Measurements from ENCODE around the gene G3BP2. TPM values are rescaled to one million over a fixed set of nuclear protein-coding genes. Genes with fewer than 3 reads are reported as not detected.

Gene G3BP2
- total and polyA plus RNA-seq, 9 donors = 31.4 to 122 (median 83.1) TPM

DNA sequence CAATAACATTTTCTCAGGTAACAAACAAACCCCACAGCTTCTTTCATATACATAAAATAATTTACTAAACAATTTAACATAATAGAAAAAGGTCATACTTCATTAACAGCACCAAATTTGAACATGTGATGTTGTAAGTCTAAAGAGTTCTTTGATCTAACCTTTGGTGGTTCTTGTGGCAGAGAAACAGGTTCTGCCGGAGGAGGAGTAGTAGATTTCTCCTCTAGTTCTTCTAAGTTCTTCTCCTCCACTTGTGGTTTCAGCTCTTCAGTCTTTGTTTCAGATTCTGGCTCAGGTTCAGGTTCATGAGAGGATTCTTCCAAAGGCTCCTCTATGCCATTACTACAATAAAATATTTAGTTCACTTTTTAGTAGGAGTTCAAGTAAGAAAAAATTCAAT, 18.3 kb downstream of the G3BP2 start:
- intact Hi-C loops (cut with DNase I) = no loop called here
- 72 to 86% (median 73%) methylated on average over 1 of the region's 1 CpG for WGBS, 3 donors

DNA sequence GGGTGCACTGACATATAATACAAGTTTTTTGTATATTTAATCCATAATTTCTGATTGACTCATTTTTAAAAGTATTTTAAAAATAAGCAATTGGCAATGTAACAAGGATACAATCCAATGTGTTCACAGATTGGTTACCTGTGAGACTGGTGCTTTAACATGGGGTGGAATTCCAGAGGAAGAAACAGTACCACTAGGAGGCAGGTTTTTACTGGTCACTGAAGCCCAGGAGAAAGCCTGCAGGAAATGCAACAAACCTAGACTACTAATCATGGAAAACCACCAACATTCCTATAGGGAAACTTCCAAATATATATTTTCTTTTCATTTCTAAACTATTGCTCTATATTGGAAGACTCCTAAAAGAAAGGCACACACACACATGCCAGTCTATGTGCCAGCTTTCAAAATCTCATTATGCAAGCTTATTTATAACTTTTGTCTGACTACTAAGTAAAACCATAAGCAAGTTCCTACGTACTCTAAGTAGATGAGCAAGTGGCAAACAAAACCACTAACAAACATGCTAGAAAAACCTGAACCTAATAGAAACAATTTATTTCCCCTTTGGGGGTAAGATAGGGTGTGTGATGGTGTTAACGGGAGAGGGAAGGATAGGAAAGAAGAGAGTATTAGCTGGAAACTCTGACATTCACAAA, 19.2 kb downstream of the G3BP2 start:
- Histone ChIP-seq H3K4me1 (ENCODE audit: insufficient read depth) (no peaks in the 10 kb centered on the region), H3K27ac (no peak overlapping the region), H3K9me3 (no peaks in the 10 kb centered on the region), H3K36me3 (no peaks in the 10 kb centered on the region), H3K4me3 (no peak overlapping the region), H3K27me3 (no peaks in the 10 kb centered on the region)
- 89 to 91% (median 89%) methylated on average over 2 of the region's 2 CpGs for WGBS, 3 donors
- intact Hi-C loops (cut with DNase I) = no loop called here
- no peak for DNase-seq
- TF ChIP-seq POLR2A (IDR thresholded peaks at IDR 0.05) (no peak), EP300 (IDR thresholded peaks at IDR 0.05) (no peak)
- TF ChIP-seq, protein P1, sequence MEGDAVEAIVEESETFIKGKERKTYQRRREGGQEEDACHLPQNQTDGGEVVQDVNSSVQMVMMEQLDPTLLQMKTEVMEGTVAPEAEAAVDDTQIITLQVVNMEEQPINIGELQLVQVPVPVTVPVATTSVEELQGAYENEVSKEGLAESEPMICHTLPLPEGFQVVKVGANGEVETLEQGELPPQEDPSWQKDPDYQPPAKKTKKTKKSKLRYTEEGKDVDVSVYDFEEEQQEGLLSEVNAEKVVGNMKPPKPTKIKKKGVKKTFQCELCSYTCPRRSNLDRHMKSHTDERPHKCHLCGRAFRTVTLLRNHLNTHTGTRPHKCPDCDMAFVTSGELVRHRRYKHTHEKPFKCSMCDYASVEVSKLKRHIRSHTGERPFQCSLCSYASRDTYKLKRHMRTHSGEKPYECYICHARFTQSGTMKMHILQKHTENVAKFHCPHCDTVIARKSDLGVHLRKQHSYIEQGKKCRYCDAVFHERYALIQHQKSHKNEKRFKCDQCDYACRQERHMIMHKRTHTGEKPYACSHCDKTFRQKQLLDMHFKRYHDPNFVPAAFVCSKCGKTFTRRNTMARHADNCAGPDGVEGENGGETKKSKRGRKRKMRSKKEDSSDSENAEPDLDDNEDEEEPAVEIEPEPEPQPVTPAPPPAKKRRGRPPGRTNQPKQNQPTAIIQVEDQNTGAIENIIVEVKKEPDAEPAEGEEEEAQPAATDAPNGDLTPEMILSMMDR (IDR thresholded peaks at IDR 0.05) = no peak

More for the DNA sequence above, 18.3 kb downstream of the G3BP2 start:
- no peak overlapping the region for H3K27ac ChIP-seq
- H3K4me3 ChIP-seq = no peak overlapping the region
- no peaks in the 10 kb centered on the region for H3K27me3 ChIP-seq
- no peaks in the 10 kb centered on the region for H3K36me3 ChIP-seq
- H3K4me1 ChIP-seq (ENCODE audit: insufficient read depth) = no peaks in the 10 kb centered on the region
- DNase-seq = no peak
- no peak for TF ChIP-seq EP300 (IDR thresholded peaks at IDR 0.05)
- TF ChIP-seq, protein P1 (IDR thresholded peaks at IDR 0.05) = no peak
- no peak for TF ChIP-seq POLR2A (IDR thresholded peaks at IDR 0.05)
- no peaks in the 10 kb centered on the region for H3K9me3 ChIP-seq

DNA sequence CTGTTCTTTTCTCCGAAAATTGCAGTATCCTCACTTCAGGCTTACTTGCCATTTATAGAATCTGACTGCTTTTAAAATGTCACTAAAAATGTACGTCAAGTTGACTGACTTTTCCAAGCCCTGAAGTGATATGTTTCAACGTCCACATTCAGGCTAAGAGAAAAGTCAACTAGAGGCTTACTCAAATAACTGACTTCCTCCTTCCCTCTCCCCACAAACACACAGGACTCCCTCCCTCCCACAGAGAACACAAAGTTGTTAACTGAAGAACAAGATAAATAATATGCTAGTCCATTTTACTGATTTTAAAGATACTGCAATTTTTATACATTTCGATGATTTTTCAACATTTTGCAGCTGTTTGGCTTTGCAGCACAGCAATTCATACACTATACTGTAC, 29.1 kb downstream of the G3BP2 start:
- H3K27ac ChIP-seq = no peak overlapping the region
- no peak for TF ChIP-seq EP300 (IDR thresholded peaks at IDR 0.05)
- TF ChIP-seq POLR2A (IDR thresholded peaks at IDR 0.05) = no peak
- TF ChIP-seq, protein P1 (IDR thresholded peaks at IDR 0.05) = no peak
- no peak overlapping the region for H3K4me3 ChIP-seq
- H3K27me3 ChIP-seq = no peaks in the 10 kb centered on the region
- WGBS, 3 donors = 76 to 79% (median 78%) methylated on average over 4 of the region's 4 CpGs
- no peaks in the 10 kb centered on the region for H3K36me3 ChIP-seq
- intact Hi-C loops (cut with DNase I) = no loop called here
- DNase-seq = no peak
- H3K4me1 ChIP-seq (ENCODE audit: insufficient read depth) = no peaks in the 10 kb centered on the region
- H3K9me3 ChIP-seq = no peaks in the 10 kb centered on the region

DNA sequence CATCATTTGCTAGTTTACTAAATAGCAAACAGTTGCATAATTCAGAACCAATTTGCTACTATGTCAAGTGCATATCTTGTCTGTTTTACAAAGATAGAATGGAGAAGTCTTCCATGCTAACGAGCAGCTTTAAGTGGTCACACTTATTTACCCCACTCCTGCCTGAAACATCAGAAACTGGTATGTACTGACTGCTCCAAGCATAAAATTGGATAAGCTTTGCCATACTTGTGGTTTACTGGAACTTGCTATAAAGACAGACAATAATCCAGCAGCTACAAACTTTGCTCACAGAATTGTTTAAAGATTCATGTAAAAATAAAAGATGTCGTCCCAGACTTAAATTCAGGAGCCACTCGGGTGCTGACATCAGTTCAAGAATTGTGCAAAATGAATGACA, 29.6 kb downstream of the G3BP2 start:
- no peaks in the 10 kb centered on the region for H3K27me3 ChIP-seq
- no peak overlapping the region for H3K27ac ChIP-seq
- TF ChIP-seq EP300 (IDR thresholded peaks at IDR 0.05) (no peak), POLR2A (IDR thresholded peaks at IDR 0.05) (no peak)
- TF ChIP-seq, protein P1 (IDR thresholded peaks at IDR 0.05) = no peak
- no peaks in the 10 kb centered on the region for H3K9me3 ChIP-seq
- no peaks in the 10 kb centered on the region for H3K36me3 ChIP-seq
- intact Hi-C loops (cut with DNase I) = no loop called here
- no peak overlapping the region for H3K4me3 ChIP-seq
- WGBS, 3 donors = 34 to 61% (median 54%) methylated on average over 3 of the region's 3 CpGs
- no peaks in the 10 kb centered on the region for H3K4me1 ChIP-seq (ENCODE audit: insufficient read depth)
- DNase-seq = no peak
